GM18909 (cell line): Measurements from ENCODE around the gene ZBTB6.
"Not testable (repeated sequence)": the region's sequence is repeated elsewhere in the genome, so short reads cannot be mapped to it uniquely, and the experiment has no call there.

ENCODE experiments used
- ATAC-seq: cut with Tn5 transposase; IDR thresholded peaks from one replicate; pipeline ENCODE4 v1.9.1; 2021; ENCODE audit warnings: mild to moderate bottlenecking; ENCODE audit not compliant: unreplicated experiment, poor library complexity

Gene ZBTB6

DNA sequence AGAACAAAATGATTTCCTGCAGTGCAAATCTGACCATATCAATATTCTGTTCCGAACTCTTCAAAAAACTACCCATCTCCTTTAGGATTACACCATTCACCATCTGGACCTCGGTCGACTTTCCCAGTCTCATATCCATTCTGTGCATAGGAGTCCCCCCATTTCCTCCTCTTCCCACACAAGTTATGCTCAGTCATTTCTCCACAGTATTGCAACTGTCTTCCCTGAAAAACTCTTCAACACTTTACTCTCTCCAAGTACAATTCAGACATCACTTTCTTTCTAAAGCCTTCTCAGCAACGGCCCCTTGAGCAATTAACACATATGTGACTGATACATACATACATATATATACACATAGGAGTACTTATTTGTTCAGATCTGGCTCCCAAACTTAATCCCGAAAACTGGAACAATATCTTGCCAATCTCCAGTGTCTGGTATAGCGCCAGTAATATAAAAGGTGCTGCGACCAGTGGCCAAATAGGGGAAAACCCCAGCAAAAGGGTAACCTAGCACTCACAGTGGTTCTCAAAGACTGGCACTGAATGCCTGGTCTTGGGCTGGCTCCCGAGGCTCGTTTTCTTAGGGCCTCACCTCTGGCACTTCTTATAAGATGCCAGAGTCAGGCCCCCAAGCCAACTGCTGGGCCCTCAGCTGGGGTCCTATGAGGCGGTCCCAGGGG is 17.6 kb upstream of the ZBTB6 start:
- ATAC-seq: no peak

DNA sequence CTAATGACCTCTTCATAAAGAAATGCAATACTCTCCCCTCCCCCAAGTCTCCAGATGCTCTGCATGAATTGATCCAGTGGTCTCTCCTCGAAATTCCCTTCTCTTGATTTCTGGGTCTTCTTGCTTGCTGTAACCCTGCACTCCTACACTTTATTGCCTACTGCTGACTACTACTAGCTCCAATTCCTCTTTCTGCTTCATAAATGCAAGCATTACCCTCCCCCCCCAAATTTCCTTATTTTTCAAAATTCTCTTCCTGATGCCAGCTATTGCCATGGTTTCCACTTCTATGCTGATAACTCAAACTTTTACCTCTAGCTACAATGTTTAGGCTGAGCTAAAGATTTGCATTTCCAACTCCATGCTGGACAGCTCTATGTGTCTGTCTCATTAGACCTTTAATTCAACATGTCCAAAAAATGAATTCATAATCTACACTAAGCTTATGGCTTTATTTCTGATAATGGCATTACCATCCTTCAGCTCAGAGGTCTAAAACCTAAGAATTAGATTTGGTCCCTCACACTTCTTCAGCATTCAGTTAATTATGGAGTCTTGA is 16.8 kb upstream of the ZBTB6 start:
- no peak for ATAC-seq

DNA sequence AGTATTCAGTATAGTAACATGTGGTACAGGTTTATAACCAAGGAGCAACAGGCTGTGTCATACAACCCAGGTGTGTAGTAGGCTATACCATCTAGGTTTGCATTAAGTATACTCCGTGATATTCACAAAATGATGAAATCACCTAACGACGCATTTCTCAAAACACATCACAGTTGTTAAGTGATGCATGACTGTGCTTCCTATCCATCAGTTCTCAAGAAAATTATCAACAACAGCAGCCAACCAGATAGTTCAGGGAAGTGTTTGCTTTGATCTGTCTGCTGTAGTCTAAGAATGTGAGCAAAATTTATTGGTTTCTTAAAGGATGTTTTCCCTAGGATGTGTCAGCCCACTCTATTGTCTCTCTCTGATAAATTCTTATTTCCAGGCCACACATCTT is 10.8 kb upstream of the ZBTB6 start:
- ATAC-seq: no peak

DNA sequence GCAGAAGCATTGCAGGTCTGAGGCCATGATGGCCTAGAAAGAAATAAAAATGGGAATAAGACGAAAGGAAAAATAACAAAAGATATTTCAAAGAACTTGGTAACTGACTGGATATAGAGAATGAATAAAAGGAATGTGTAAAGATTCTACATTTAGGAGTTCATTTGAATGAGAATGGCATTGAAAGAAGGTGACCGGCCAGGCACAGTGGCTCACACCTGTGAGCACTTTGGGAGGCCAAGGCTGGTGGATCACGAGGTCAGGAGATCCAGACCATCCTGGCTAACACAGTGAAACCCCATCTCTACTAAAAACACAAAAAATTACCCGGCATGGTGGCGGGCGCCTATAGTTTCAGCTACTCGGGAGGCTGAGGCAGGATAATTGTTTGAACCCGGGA is 9.6 kb upstream of the ZBTB6 start:
- no peak for ATAC-seq

DNA sequence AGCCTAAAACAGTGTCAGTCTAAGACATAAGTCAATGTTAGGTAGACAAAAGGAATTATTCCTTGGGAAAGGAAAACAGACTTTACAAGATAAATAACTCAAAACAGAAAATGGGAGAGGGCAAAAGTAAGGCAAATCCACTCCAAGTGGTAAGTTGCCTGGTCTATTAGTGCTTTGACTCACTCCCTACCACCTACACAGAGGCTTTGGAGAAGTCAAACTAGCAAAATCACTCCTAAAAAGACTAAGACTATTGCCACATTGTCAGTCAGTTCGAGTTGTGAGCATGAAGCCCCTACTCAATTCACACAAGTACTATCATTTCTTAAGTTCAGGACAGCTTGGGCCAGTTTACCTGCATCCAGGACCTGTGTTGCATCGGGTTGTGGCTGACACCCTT is 5.2 kb upstream of the ZBTB6 start:
- ATAC-seq: no peak

- no peak for ATAC-seq
Observed at GRCh38 chr9:122912671-122912963, 506 bp downstream of the ZBTB6 start.

DNA sequence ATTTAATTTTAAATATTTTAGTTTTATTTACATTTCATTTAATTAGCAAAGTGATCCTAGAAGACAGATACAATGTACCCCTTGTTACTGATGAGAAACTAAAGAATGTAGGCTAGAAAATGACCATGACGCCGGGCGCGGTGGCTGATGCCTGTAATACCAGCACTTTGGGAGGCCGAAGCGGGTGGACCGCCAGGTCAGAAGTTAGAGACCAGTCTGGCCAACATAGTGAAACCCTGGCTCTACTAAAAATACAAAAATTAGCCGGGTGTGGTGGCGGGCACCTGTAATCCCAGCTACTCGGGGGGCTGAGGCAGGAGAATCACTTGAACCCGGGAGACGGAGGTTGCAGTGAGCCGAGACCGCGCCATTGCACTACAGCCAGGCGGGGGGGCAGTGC is 7.0 kb downstream of the ZBTB6 start:
- not testable (repeated sequence) for ATAC-seq

GRCh38 chr9:122904823-122905710 is 8.1 kb downstream of the ZBTB6 start, which contains the start of gene RC3H2:
Gene RC3H2 (minus strand): TSS chr9:122905359. CDS start chr9:122897509, 7,850 bp downstream.
- peak; percentile 88 for ATAC-seq

GRCh38 chr9:122904466-122904822 is 8.7 kb downstream of the ZBTB6 start:
- peak; percentile 30 for ATAC-seq

- no peak for ATAC-seq
Observed at GRCh38 chr9:122900791-122901190, 12.3 kb downstream of the ZBTB6 start.

GRCh38 chr9:122897969-122898368 is 15.2 kb downstream of the ZBTB6 start:
- ATAC-seq: no peak

DNA sequence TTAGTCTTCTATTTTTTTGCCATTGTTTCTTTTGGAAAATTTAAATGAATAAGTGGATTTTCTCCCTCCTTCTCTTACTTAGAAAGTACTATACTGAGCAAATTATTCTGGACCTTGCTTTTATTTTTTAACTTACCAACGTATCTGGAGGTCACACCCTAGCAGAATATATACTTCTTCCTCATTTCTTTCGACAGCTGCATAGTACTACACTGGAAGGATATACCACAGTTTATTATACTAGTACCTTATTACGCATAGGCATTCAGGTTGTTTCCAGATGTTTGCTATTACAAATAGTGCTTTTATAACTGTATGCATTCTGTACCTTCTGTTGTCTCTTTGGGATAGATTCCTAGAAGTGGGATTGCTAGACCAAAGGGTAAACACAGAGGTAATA is 24.6 kb downstream of the ZBTB6 start:
- no peak for ATAC-seq

GRCh38 chr9:122883125-122883524 is 30.0 kb downstream of the ZBTB6 start:
- no peak for ATAC-seq

- ATAC-seq: no peak
Observed at GRCh38 chr9:122879443-122879842, 33.7 kb downstream of the ZBTB6 start.

DNA sequence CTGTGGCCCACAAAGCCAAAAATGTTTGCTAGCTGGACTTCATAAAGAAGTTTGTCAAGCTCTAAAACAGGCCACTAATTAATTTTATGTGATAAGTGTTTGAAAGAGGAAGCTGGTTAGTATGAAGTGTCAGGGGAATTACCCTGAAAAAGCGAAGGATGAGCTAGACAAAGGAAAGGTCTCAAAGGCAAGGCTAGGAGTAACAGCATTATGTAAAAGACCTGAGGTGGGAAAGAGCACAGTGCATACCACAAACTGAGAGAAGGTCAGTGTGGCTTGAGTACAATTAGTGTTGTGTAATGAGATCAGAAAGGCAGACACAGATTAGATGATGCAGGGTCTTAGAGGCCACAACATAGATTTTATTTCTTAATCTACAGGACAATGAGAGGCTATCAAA is 37.6 kb downstream of the ZBTB6 start:
- ATAC-seq: no peak

DNA sequence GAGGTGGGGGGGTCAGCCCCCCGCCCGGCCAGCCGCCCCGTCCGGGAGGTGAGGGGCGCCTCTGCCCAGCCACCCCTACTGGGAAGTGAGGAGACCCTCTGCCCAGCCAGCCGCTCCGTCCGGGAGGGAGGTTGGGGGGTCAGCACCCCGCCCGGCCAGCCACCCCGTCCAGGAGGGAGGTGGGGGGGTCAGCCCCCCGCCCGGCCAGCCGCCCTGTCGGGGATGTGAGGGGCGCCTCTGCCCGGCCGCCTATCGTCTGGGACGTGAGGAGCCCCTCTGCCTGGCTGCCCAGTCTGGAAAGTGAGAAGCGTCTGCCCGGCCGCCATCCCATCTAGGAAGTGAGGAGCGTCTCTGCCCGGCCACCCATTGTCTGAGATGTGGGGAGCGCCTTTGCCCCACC is 45.8 kb downstream of the ZBTB6 start:
- ATAC-seq: not testable (repeated sequence)

- ATAC-seq: no peak
Observed at GRCh38 chr9:122866079-122866478, 47.0 kb downstream of the ZBTB6 start.

- no peak for ATAC-seq
Observed at GRCh38 chr9:122865300-122865699, 47.8 kb downstream of the ZBTB6 start.

GRCh38 chr9:122863407-122863806 is 49.7 kb downstream of the ZBTB6 start:
- no peak for ATAC-seq

DNA sequence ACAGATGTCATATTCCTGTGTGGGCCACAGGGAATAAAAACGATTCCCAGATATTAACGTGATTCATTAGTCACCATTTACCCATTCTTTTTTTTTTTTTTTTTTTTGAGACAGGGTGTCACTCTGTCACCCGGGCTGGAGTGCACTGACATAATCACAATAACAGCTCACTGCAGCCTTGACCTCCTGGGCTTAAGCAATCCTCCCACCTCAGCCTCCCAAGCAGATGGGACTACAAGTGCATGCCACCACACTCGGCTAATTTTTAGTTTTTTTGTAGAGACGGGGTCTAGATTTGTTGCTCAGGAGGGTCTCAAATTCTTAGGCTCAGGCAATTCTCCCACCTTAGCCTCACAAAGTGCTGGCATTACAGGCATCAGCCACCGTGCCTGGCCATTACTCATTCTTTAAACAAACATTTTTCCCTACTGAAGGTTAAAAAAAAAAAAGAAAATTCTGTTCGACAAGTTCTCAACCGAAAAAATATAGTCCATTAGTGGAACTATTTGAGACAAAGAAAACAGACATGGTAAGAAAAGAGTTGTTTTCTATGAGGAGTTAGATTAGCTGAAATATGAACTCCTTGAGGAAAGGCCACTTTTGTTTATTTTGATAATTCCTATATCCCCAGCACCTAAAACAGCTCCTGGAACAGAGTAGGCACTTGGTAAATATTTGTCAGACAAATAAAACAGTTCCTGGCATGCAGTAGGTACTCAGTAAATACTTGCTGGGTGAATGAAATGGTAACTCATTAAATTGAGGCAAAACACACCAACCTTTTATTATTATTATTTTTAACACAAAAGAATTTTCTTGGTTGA is 52.6 kb downstream of the ZBTB6 start:
- ATAC-seq: no peak
